Measurements from ENCODE around the gene VAV2. TPM values are rescaled to one million over a fixed set of nuclear protein-coding genes. Genes with fewer than 3 reads are reported as not detected.

Gene VAV2
- total RNA-seq, 3 donors from 2014 or later (not counting 1 experiment from before 2014, with no cell fraction given): 3.9 to 5.1 (median 4.8) TPM

DNA sequence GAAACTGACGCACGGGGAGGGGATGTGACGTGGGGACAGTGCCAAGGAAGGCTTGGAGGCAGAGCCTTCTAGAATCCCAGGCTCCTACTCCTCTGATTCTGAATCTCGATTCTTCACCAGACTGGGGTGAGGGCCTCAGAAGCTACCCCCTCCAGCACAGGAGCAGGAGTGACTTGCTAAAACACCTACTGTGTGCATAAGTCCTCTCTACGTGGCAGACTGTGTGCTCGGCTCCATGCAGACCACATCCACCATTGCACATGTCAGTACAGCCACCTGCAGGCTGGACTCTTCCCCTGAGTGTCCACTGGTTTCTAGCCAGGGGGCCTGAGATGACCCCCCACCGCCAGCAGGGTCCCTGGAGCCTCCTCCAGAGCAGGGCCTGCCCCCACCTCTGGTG lies 182.8 kb downstream of the VAV2 start:
- TF ChIP-seq, protein P1, sequence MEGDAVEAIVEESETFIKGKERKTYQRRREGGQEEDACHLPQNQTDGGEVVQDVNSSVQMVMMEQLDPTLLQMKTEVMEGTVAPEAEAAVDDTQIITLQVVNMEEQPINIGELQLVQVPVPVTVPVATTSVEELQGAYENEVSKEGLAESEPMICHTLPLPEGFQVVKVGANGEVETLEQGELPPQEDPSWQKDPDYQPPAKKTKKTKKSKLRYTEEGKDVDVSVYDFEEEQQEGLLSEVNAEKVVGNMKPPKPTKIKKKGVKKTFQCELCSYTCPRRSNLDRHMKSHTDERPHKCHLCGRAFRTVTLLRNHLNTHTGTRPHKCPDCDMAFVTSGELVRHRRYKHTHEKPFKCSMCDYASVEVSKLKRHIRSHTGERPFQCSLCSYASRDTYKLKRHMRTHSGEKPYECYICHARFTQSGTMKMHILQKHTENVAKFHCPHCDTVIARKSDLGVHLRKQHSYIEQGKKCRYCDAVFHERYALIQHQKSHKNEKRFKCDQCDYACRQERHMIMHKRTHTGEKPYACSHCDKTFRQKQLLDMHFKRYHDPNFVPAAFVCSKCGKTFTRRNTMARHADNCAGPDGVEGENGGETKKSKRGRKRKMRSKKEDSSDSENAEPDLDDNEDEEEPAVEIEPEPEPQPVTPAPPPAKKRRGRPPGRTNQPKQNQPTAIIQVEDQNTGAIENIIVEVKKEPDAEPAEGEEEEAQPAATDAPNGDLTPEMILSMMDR (IDR thresholded peaks at IDR 0.05): no peak
- no peaks in the 10 kb centered on the region for H3K36me3 ChIP-seq (ENCODE audit: control insufficient read depth, insufficient read depth, low read length)
- DNase-seq (no peak), ATAC-seq (no peak)
- Mint-ChIP-seq H3K27me3 (ENCODE audit: low read depth in 2 of 2) (no peaks in the 10 kb centered on the region), H3K36me3 (no peaks in the 10 kb centered on the region), H3K27ac (no peak overlapping the region), H3K4me1 (no peaks in the 10 kb centered on the region), H3K4me3 (no peak overlapping the region), H3K9me3 (no peaks in the 10 kb centered on the region)
- no peak overlapping the region for H3K4me3 ChIP-seq (ENCODE audit: low read length)
- H3K9me3 ChIP-seq (ENCODE audit: control insufficient read depth, insufficient read depth, low read length): no peaks in the 10 kb centered on the region
- H3K27ac ChIP-seq (ENCODE audit: low read length): no peak overlapping the region
- H3K4me1 ChIP-seq (ENCODE audit: control insufficient read depth, insufficient read depth, low read length): no peaks in the 10 kb centered on the region
- no peaks in the 10 kb centered on the region for H3K27me3 ChIP-seq (ENCODE audit: control insufficient read depth, insufficient read depth, low read length)
- WGBS (ENCODE audit: insufficient coverage): 91% methylated on average over 7 of the region's 7 CpGs
- intact Hi-C loops (cut with micrococcal nuclease): no loop called here

DNA sequence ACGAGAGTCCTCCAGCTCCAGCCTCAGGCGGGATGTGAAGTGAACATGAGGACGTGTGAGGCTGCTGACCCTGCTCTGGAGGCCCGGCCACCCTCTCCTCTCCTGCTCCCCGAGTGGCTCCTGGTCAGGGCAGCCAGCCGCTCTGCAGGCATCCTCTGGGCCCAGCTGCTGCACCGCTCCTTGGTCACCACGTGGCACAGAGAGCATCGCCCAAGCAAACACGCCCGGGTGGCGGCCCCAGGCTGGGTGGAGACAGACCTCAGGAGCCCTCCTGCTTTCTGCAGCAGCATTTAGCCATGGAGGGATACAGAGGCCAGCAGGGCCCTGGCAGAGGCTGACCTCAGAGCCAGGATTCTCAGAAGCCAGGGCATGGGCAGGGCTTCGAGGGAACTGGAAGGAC lies 184.3 kb downstream of the VAV2 start:
- no peak overlapping the region for H3K4me3 Mint-ChIP-seq
- no peak overlapping the region for H3K27ac Mint-ChIP-seq
- TF ChIP-seq, protein P1 (IDR thresholded peaks at IDR 0.05): no peak
- 95% methylated on average over 13 of the region's 13 CpGs for whole genome bisulfite sequencing (ENCODE audit: insufficient coverage)
- no peaks in the 10 kb centered on the region for H3K9me3 Mint-ChIP-seq
- Histone ChIP-seq H3K27me3 (ENCODE audit: control insufficient read depth, insufficient read depth, low read length) (no peaks in the 10 kb centered on the region), H3K4me3 (ENCODE audit: low read length) (no peak overlapping the region), H3K36me3 (ENCODE audit: control insufficient read depth, insufficient read depth, low read length) (no peaks in the 10 kb centered on the region), H3K4me1 (ENCODE audit: control insufficient read depth, insufficient read depth, low read length) (no peaks in the 10 kb centered on the region), H3K9me3 (ENCODE audit: control insufficient read depth, insufficient read depth, low read length) (no peaks in the 10 kb centered on the region), H3K27ac (ENCODE audit: low read length) (no peak overlapping the region)
- intact Hi-C loops (cut with micrococcal nuclease): no loop called here
- H3K27me3 Mint-ChIP-seq (ENCODE audit: low read depth in 2 of 2): no peaks in the 10 kb centered on the region
- ATAC-seq (no peak), DNase-seq (no peak)
- no peaks in the 10 kb centered on the region for H3K4me1 Mint-ChIP-seq
- no peaks in the 10 kb centered on the region for H3K36me3 Mint-ChIP-seq

DNA sequence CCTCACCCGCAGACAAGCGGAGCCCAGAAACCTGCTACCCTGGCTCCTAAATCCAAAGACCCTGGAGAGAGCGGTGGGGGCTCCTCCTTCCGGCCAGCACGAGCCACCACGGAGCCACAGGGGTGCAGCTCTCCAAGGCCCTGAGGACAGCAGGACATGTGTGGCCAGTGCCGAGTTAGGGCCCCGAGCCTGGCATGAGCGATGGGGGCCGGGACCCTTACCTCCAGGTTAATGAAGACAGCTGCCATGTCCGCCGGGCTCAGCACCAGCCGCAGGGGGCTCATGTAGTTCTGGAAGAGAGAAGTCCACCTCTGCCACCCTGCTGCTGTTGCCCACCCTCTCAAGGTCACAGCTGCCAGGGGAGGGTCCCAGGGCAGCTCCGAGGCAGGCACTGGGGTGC lies 185.1 kb downstream of the VAV2 start:
- Mint-ChIP-seq H3K36me3 (no peaks in the 10 kb centered on the region), H3K9me3 (no peaks in the 10 kb centered on the region), H3K4me3 (no peak overlapping the region), H3K27ac (no peak overlapping the region), H3K27me3 (ENCODE audit: low read depth in 2 of 2) (no peaks in the 10 kb centered on the region), H3K4me1 (no peaks in the 10 kb centered on the region)
- 95% methylated on average over 14 of the region's 14 CpGs for WGBS (ENCODE audit: insufficient coverage)
- TF ChIP-seq, protein P1 (IDR thresholded peaks at IDR 0.05): no peak
- DNase-seq: no peak
- H3K36me3 ChIP-seq (ENCODE audit: control insufficient read depth, insufficient read depth, low read length): no peaks in the 10 kb centered on the region
- no peaks in the 10 kb centered on the region for H3K9me3 ChIP-seq (ENCODE audit: control insufficient read depth, insufficient read depth, low read length)
- H3K27me3 ChIP-seq (ENCODE audit: control insufficient read depth, insufficient read depth, low read length): no peaks in the 10 kb centered on the region
- no peak overlapping the region for H3K4me3 ChIP-seq (ENCODE audit: low read length)
- intact Hi-C loops (cut with micrococcal nuclease): no loop called here
- no peak for ATAC-seq
- H3K27ac ChIP-seq (ENCODE audit: low read length): no peak overlapping the region
- H3K4me1 ChIP-seq (ENCODE audit: control insufficient read depth, insufficient read depth, low read length): no peaks in the 10 kb centered on the region

DNA sequence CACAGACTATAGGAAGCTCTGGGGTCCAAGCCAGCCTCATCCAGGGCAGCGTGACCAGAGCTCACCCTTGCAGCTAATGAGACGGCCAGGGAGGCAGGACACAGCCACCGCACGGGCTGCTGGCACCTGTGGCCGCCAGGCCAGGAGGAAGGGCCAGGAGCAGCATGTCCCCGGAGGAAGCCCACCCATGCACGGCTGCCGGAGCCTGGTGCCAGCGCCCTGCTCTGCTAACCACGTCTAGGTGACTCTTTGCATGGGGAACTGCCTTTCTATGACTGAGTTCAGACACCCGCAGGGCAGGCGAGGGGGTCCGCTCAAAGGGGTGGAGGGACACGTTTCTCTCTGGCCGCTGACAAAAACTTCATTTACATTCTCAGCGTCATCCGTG lies 185.5 kb downstream of the VAV2 start:
- TF ChIP-seq, protein P1 (IDR thresholded peaks at IDR 0.05): no peak
- Mint-ChIP-seq H3K27me3 (ENCODE audit: low read depth in 2 of 2) (no peaks in the 10 kb centered on the region), H3K36me3 (no peaks in the 10 kb centered on the region), H3K9me3 (no peaks in the 10 kb centered on the region), H3K4me3 (no peak overlapping the region), H3K27ac (no peak overlapping the region), H3K4me1 (no peaks in the 10 kb centered on the region)
- H3K27ac ChIP-seq (ENCODE audit: low read length): no peak overlapping the region
- no peaks in the 10 kb centered on the region for H3K36me3 ChIP-seq (ENCODE audit: control insufficient read depth, insufficient read depth, low read length)
- DNase-seq: no peak
- H3K4me3 ChIP-seq (ENCODE audit: low read length): no peak overlapping the region
- WGBS (ENCODE audit: insufficient coverage): 92% methylated on average over 17 of the region's 17 CpGs
- H3K9me3 ChIP-seq (ENCODE audit: control insufficient read depth, insufficient read depth, low read length): no peaks in the 10 kb centered on the region
- H3K4me1 ChIP-seq (ENCODE audit: control insufficient read depth, insufficient read depth, low read length): no peaks in the 10 kb centered on the region
- H3K27me3 ChIP-seq (ENCODE audit: control insufficient read depth, insufficient read depth, low read length): no peaks in the 10 kb centered on the region
- intact Hi-C loops (cut with micrococcal nuclease): no loop called here
- no peak for ATAC-seq
